Fibroblast of skin of right quadriceps (primary cell): ENCODE results near the gene SPIN1.

ENCODE experiments used
- DNase-seq: peaks from one replicate; pipeline ENCODE4 v3.0.0-alpha.2; 2013

SPIN1 gene

GRCh38 chr9:88502552-88503034, 114.3 kb downstream of the SPIN1 start:
- no peak for DNase-seq

- DNase-seq = no peak
Measured at GRCh38 chr9:88503081-88503844, 115.0 kb downstream of the SPIN1 start.

GRCh38 chr9:88503845-88504764, 115.9 kb downstream of the SPIN1 start:
- DNase-seq = no peak

GRCh38 chr9:88508326-88508725, 120.1 kb downstream of the SPIN1 start:
- DNase-seq = no peak

GRCh38 chr9:88511906-88512305, 123.7 kb downstream of the SPIN1 start:
- no peak for DNase-seq

- no peak for DNase-seq
Measured at GRCh38 chr9:88514247-88514646, 126.0 kb downstream of the SPIN1 start.

GRCh38 chr9:88521308-88521707, 133.1 kb downstream of the SPIN1 start:
- no peak for DNase-seq

GRCh38 chr9:88522360-88522759, 134.1 kb downstream of the SPIN1 start:
- DNase-seq = no peak

GRCh38 chr9:88523056-88523455, 134.8 kb downstream of the SPIN1 start:
- DNase-seq = peak; percentile 74

- no peak for DNase-seq
Measured at GRCh38 chr9:88524911-88525310, 136.7 kb downstream of the SPIN1 start.

- no peak for DNase-seq
Measured at GRCh38 chr9:88527618-88528017, 139.4 kb downstream of the SPIN1 start.
